Uterus (tissue), 4 donors: ENCODE measurements around the gene TIMM10. TPM values are rescaled to one million over a fixed set of nuclear protein-coding genes. Genes with fewer than 3 reads are reported as not detected.

ENCODE experiments used
- DNase-seq, 2 donors: peaks; one replicate each; pipeline ENCODE4 v3.0.0-alpha.2; 2019 to 2020
- H3K27ac ChIP-seq, 2 donors: fragments of 200-600 bp; sonication (generic); 1 replicate in 1 of 2; 2 replicates in 1 of 2; pipeline ENCODE4 v1.5.1; 2016 to 2018
- H3K27me3 ChIP-seq, 2 donors: fragments of 200-600 bp; sonication (generic); one replicate each; pipeline ENCODE4 v1.5.1; 2018 to 2019; ENCODE audit warnings: control low read depth in 1 of 2
- H3K36me3 ChIP-seq, 2 donors: fragments of 200-600 bp; sonication (generic); one replicate each; pipeline ENCODE4 v1.5.1; 2019; ENCODE audit warnings: control low read depth in 1 of 2
- H3K4me1 ChIP-seq, 2 donors: fragments of 200-600 bp; sonication (generic); one replicate each; pipeline ENCODE4 v1.5.1; 2018 to 2019; ENCODE audit warnings: control low read depth in 1 of 2
- H3K4me3 ChIP-seq, 2 donors: fragments of 200-600 bp; sonication (generic); 1 replicate in 1 of 2; 2 replicates in 1 of 2; pipeline ENCODE4 v1.5.1; 2018 to 2019; ENCODE audit warnings: mild to moderate bottlenecking in 1 of 2
- H3K9me3 ChIP-seq, 2 donors: fragments of 200-600 bp; sonication (generic); one replicate each; pipeline ENCODE4 v1.5.1; 2019; ENCODE audit warnings: control low read depth in 1 of 2
- POLR2A ChIP-seq, 2 donors: fragments of 450-650 bp; IDR thresholded peaks; one replicate each; pipeline ENCODE4 v1.6.1; 2016; ENCODE audit warnings: antibody characterized with exemption in 2 of 2, mild to moderate bottlenecking in 1 of 2, moderate library complexity in 1 of 2
- intact Hi-C: fragments of 100-400 bp; cut with DNase I; formaldehyde crosslinking; loops from one replicate; pipeline ENCODE4 v1.15.1; 2023; ENCODE audit warnings: low total_unique reads
- total RNA-seq, 4 donors: library from RNA; depleted of rRNA in 3 of 4; stranded (reverse); fragments of >200 nt in 3 of 4; gene quantifications; one replicate each; pipeline versions ENCODE4 v1.1.0 to v1.2.4, GENCODE V29; 2014 to 2023
- TF ChIP-seq, protein P1 (sequence below), 4 experiments: fragments of 200-600 bp in 2 of 4; fragments of 450-650 bp in 2 of 4; sonication (generic) in 2 of 4; IDR thresholded peaks; one replicate each; pipeline ENCODE4 v1.5.1; 2016 to 2019; ENCODE audit warnings: antibody characterized with exemption in 4 of 4, mild to moderate bottlenecking in 2 of 4, moderate library complexity in 1 of 4
- donor health status: DM: yes; HTN: yes; CAD: no.

Gene TIMM10
- total RNA-seq, 4 donors from 2014 or later: 7.7 to 47.4 (median 19.6) TPM

DNA sequence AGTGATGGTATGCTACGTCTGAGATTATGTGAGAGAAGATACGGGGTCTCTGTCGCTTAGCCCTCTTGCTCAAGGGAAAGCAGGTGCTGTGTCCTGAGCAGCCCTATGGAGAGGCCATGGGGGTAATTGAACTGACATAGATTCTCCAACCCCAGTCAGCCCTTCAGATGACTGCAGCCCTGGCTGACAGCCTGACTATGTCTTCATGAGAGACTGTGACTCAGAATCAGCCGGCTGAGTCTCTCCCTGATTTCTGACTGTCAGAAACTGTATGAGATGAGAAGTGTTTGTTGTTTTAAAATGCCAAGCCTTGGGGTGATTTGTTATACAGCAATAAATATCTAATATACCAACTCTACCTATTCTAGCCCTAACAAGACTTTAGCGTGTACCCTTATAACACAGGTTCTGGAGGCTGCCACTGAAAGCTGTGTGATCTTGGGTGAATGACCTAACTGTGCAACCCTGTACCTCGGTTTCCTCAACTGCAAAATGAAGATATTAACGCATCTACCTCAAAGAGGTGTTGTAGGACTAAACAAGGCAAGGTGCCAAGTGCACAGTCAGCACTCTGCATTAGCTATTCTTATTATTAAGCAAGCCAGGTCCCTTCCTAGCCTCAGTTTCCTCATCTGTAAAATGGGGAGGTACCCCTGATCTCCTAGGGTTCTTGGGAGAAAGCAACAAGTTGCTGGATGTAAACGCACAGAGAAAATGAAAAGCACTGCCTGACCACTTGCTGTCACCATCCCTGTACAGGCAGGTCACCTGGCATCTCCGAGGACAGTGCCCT is 39.9 kb downstream of the TIMM10 start:
- Histone ChIP-seq H3K27me3 (no peaks in the 10 kb centered on the region), H3K36me3 (no peaks in the 10 kb centered on the region), H3K4me1 (no peaks in the 10 kb centered on the region), H3K4me3 (no peak overlapping the region), H3K9me3 (no peaks in the 10 kb centered on the region), H3K27ac (no peak overlapping the region)
- no peak for DNase-seq
- intact Hi-C loops: no loop called here
- no peak for TF ChIP-seq POLR2A (IDR thresholded peaks at IDR 0.05)
- TF ChIP-seq, protein P1, sequence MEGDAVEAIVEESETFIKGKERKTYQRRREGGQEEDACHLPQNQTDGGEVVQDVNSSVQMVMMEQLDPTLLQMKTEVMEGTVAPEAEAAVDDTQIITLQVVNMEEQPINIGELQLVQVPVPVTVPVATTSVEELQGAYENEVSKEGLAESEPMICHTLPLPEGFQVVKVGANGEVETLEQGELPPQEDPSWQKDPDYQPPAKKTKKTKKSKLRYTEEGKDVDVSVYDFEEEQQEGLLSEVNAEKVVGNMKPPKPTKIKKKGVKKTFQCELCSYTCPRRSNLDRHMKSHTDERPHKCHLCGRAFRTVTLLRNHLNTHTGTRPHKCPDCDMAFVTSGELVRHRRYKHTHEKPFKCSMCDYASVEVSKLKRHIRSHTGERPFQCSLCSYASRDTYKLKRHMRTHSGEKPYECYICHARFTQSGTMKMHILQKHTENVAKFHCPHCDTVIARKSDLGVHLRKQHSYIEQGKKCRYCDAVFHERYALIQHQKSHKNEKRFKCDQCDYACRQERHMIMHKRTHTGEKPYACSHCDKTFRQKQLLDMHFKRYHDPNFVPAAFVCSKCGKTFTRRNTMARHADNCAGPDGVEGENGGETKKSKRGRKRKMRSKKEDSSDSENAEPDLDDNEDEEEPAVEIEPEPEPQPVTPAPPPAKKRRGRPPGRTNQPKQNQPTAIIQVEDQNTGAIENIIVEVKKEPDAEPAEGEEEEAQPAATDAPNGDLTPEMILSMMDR (IDR thresholded peaks at IDR 0.05): no peak

DNA sequence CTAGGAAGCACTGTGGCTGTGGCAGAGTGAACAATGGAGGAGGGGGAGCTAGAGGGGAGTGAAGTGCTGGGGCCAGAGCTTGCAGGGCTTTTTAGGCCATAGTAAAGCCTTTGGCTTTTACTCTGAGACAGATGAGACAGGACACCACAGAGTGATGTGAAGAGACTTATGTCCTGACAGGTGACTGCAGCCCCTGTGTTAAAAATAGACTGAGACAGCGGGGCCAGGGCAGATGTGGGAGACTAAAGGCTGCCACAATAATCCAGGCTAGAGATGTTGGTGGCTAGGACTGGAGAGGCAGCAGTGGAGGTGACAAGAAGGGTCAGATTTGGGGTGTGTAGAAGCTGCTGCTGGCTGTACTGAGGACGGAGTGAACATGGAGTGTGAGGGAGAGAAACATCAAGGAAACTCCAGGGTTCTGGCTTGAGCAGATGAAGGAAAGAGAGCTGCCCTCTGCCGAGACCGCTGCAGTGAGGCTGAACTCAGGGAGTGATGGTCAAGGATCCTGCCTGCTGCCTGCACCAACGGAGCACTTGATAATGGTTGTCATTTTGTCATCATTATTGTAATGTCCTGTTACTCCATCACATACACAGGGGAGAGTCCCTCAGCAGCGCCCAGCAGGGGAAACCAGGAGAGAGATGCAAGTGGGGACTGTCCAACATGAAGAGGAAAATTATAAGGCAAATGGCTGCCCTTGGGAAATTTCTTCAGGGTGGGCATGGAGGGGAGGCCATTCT is 42.5 kb downstream of the TIMM10 start:
- Histone ChIP-seq H3K4me3 (no peak overlapping the region), H3K27ac (no peak overlapping the region), H3K36me3 (no peaks in the 10 kb centered on the region), H3K4me1 (peaks cover 0 to 3% of the 10 kb centered on the region in 2 donors), H3K27me3 (no peaks in the 10 kb centered on the region), H3K9me3 (no peaks in the 10 kb centered on the region)
- TF ChIP-seq, protein P1 (IDR thresholded peaks at IDR 0.05): no peak
- no peak for TF ChIP-seq POLR2A (IDR thresholded peaks at IDR 0.05)
- DNase-seq: no peak
- intact Hi-C loops: loop anchor here (2.0 kb wide), 1 partner anchor 37 kb away; no protein-coding TSS in a partner anchor

DNA sequence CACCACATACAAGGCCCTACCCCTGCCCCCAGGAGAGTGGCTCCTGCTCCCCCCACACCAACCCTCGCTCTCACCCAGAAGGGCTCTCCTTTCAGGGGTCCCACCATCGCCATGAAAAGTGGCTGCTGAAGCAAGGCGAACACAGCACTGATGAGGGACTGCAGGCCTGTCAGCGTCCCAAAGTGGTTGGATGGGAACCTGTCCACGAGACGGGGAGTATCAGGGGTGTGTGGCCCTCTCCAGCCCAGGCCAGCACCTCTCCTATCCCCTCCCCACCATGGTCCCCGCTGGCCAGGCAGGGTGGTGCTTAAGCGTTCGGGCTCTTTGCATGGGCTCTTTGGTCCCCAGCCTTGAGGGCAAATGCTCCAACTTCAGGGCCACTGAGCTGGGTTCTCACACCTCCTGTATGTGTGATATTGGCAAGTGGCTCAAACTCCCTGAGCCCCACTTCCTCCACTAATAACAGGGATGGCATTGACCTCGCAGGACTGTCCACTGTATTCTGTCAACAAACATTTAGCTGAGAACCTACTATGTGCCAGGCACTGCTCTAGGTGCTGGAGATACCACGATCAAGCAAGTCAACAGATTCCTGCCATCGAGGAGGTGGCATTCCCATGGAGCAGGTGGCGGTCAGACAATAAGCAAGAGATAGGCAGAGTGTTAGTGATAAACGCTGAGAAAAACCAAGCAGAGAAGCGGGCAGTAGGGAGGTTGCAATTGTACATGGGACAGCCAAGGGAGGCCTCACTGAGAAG is 43.4 kb downstream of the TIMM10 start:
- intact Hi-C loops: no loop called here
- no peak for DNase-seq
- TF ChIP-seq, protein P1 (IDR thresholded peaks at IDR 0.05): no peak
- no peak for TF ChIP-seq POLR2A (IDR thresholded peaks at IDR 0.05)
- Histone ChIP-seq H3K27me3 (no peaks in the 10 kb centered on the region), H3K4me3 (no peak overlapping the region), H3K36me3 (no peaks in the 10 kb centered on the region), H3K9me3 (no peaks in the 10 kb centered on the region), H3K4me1 (peaks cover 0 to 8% of the 10 kb centered on the region in 2 donors), H3K27ac (no peak overlapping the region)

DNA sequence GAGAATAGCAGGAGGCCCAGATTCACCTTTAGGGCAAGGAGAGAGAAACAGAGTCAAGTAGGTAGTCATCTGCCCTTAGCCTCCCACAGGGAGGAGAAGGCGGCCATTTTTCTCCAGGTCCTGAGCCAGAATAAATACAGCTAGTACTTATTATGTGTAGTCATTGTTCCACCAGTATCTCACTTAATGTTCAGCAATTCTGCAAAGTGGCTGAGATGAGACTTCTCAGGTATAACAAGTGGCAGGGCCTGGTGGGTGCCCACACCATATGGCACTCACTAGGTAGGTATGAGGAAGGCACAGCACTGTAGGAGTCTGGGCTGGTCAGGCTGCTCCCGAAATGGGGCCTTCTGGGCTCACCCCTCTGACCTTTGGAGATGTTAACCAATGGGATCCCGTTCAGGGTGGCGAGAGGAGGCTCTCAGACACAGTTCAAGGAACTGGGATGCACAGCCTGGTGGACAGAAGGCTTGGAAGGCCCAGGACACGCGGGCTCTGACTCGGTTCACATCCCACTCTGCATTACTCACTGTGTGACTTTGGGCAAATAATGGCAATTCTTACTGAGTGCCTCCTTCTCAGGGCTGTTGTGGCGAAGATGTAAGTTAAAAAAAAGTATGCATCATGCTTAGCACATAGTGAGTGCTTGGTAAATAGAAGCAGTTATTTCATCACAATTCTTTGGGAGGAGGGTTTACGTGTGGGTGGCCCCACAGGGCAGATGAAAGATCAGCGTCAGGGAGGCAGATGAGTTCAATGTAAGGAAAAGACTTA is 45.1 kb downstream of the TIMM10 start:
- H3K36me3 ChIP-seq: no peaks in the 10 kb centered on the region
- H3K27ac ChIP-seq: no peak overlapping the region
- no peak for TF ChIP-seq POLR2A (IDR thresholded peaks at IDR 0.05)
- TF ChIP-seq, protein P1 (IDR thresholded peaks at IDR 0.05): no peak
- no peak overlapping the region for H3K4me3 ChIP-seq
- peaks cover 0 to 8% of the 10 kb centered on the region in 2 donors for H3K4me1 ChIP-seq
- intact Hi-C loops: no loop called here
- no peaks in the 10 kb centered on the region for H3K9me3 ChIP-seq
- DNase-seq: no peak
- no peaks in the 10 kb centered on the region for H3K27me3 ChIP-seq
